Islet of Langerhans (tissue), 1 donor: Measurements from ENCODE around the gene GARS1.
"Not testable (repeated sequence)": the region's sequence is repeated elsewhere in the genome, so short reads cannot be mapped to it uniquely, and the experiment has no call there.

Experiments
- FAIRE-seq: peaks from one replicate; lab custom pipeline; 2011; peaks lifted over from hg19 to GRCh38; lab: Jason Lieb, UNC

The GARS1 gene, protein sequence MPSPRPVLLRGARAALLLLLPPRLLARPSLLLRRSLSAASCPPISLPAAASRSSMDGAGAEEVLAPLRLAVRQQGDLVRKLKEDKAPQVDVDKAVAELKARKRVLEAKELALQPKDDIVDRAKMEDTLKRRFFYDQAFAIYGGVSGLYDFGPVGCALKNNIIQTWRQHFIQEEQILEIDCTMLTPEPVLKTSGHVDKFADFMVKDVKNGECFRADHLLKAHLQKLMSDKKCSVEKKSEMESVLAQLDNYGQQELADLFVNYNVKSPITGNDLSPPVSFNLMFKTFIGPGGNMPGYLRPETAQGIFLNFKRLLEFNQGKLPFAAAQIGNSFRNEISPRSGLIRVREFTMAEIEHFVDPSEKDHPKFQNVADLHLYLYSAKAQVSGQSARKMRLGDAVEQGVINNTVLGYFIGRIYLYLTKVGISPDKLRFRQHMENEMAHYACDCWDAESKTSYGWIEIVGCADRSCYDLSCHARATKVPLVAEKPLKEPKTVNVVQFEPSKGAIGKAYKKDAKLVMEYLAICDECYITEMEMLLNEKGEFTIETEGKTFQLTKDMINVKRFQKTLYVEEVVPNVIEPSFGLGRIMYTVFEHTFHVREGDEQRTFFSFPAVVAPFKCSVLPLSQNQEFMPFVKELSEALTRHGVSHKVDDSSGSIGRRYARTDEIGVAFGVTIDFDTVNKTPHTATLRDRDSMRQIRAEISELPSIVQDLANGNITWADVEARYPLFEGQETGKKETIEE

GRCh38 chr7:30594540-30595435, at the start of gene GARS1:
TSS of gene GARS1 (plus strand) at chr7:30594878. CDS start at chr7:30594922, 44 bp downstream.
- FAIRE-seq = no peak

- FAIRE-seq = no peak
Measured at GRCh38 chr7:30545791-30546555, 48.7 kb upstream of the GARS1 start.

DNA sequence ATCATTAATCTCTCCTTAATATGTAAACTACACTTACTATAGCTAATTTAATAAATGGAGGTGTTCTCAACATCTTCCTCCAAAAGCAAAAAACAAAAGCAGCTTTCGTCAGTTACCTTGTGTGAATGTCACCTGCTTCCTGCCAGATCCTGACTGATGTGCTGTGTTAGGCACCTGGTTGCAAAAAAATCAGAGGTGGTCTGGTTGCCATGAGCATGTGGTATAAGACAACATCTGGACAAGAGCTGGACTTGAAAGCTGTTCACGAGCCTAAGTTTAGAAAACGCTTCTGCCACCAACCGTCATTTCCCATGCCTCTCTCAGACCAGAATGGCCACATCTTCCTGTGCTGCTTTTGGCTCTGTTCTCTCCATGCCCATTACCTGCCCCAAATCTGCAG, 48.1 kb upstream of the GARS1 start:
- no peak for FAIRE-seq

GRCh38 chr7:30548845-30549244, 45.8 kb upstream of the GARS1 start:
- peak; percentile 45 for FAIRE-seq

- FAIRE-seq = no peak
Measured at GRCh38 chr7:30549931-30550493, 44.7 kb upstream of the GARS1 start.

DNA sequence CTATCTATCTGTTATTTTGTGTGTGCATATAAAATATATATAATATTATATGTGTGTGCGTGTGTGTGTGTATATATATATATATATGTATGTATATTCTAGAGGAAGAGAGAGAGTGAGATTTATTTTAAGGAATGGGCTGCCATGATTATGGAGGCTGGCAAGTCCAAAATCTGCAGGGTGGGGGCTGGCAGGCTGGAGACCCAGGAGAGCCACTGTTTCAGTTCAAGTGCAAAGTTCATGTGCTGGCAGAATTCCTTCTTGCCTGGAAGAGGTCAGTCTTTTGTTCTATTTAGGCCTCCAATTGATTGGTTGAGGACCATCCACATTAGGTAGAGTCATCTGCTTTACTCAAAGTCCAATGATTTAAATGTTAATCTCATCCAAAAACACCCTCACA, 42.3 kb upstream of the GARS1 start:
- FAIRE-seq = no peak

DNA sequence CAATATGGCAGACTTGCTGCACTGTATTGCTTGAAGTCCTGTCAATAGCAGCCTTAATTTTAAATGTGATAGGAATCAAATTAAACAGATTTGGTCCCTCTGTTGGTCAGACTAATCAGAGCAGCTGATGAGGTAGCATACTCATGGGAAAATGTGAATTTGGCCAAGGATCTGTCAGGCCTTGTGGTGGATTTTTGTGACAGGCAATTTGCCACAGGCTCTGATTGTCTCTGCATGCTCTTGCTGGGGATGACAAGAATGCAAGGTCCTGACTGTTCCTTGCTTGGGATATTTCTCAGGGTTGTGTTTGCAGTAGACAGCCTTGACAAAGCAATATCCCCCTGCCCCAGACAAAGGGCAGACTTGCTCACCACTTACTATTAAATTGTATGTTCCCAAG, 41.5 kb upstream of the GARS1 start:
- FAIRE-seq = no peak

DNA sequence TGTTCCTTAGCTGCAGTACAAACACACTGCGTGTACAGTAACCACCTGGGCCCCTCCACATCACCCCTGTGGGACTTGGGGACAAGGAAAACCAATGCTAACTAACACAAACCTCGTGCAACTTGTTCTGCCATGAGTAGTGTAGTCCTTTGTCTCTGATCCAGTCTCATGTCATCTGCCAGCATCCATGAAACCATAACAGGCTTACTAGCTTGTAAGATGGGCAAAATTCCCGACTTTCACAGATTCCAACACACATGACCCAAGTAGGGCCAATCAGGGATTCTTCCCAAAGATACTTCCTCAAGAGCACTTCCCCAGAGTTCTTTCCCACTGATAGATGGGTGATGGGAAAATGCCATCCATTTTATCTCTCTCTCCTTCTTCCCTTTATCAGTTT, 41.1 kb upstream of the GARS1 start:
- no peak for FAIRE-seq

- no peak for FAIRE-seq
Measured at GRCh38 chr7:30555525-30555924, 39.2 kb upstream of the GARS1 start.

GRCh38 chr7:30556840-30557239, 37.8 kb upstream of the GARS1 start:
- peak; percentile 85 for FAIRE-seq

DNA sequence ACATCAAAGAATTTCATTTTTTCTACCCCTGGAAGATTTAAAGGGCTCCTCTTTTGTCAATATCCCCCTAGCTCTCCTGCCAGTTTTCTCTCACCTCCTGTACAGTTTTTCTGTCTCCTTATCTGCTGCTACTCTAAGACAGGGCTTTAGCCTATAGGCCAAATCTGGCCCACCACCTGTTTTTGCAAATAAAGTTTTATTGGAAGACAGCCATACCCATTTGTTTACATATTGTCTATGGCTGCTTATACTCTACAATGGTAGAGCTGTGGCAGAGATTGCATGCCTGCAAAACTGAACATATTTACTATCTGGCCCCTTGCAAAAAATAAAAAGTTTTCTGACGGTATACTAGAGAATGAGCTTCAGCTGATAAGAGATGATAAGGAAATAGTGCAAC, 37.4 kb upstream of the GARS1 start:
- FAIRE-seq = no peak

- FAIRE-seq = no peak
Measured at GRCh38 chr7:30559611-30560010, 35.1 kb upstream of the GARS1 start.

GRCh38 chr7:30561389-30561788, 33.3 kb upstream of the GARS1 start:
- no peak for FAIRE-seq

DNA sequence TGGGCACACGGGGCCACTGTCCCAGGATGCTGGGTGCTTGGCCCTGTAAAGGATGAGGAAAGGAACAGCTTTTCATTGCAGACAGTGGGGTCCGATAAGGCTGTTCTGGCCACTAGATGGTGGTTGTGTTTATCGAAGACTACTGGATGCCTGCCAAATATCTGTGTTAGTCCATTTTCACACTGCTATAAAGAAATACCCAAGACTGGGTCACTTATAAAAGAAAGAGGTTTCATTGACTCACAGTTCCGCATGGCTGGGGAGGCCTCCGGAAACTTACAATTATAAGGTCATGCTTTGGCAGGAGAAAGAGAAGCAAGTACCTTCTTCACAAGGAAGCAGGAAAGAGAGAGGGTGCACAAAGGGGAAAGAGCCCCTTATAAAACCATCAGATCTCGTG, 32.2 kb upstream of the GARS1 start:
- no peak for FAIRE-seq

DNA sequence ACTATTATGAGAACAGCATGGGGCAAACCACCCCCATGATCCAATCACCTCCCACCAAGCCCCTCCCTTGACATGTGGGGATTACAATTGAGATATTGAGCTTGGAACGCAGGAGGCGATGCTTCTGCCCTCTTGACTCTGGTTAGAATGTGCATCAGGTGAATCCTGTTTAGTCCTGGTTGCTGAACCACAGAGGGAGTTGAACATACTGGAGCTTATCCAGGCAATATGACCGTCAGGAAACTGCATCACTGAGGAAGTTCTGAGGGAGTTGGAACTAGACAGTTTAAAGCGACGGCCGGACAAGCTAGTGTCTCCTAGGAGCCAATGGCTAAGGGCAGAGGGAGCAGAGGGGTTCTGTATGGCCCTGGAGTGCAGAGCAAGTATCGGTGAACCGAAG, 31.8 kb upstream of the GARS1 start:
- FAIRE-seq = no peak

DNA sequence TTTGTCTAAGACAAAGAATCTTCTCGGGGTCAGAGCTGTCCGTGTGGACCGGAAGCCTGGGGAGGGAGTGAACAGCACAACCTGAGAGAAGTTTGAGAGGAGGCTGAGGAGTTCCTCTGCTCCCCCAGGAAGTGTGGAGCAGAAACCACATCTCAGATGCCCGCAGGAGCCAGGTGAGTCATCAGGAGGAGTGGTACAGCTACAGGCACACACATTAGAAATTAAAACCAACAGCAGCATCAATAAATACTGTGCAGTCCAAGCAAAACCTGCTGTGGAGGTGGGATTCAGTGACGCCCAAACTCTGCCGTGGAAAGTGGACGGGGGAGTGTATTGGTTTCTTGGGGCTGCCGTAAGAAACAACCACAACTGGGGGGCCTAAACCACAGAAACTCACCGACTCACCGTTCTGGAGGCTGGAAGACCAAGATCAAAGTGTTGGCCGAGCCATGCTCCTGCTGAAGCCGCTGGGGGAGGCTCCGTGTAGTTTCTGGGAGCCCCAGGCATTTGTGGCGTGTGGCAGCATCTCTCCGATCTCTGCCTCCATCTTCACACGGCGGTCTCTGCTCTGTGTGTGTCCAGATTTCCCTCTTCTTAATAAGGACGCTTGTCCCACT, 31.2 kb upstream of the GARS1 start:
- no peak for FAIRE-seq

- FAIRE-seq = no peak
Measured at GRCh38 chr7:30564243-30564892, 30.3 kb upstream of the GARS1 start.

DNA sequence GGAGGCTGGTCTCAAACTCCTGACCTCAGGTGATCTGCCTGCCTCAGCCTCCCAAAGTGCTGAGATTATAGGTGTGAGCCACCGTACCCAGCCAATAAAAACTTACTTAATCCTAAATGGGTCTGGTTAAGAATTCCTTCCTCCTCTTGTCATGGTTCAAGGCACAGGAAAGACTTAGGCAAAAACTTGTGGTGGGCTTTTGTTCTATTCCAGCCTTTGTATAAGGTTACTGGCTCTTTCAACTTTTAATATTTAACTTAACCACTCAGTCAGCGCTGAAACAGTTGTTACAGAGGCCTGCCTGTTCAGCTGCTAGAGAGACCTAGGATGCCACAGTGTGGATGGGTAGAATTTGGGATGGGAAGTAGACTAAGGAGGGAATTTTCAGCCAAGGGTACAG, 28.1 kb upstream of the GARS1 start:
- FAIRE-seq = no peak

DNA sequence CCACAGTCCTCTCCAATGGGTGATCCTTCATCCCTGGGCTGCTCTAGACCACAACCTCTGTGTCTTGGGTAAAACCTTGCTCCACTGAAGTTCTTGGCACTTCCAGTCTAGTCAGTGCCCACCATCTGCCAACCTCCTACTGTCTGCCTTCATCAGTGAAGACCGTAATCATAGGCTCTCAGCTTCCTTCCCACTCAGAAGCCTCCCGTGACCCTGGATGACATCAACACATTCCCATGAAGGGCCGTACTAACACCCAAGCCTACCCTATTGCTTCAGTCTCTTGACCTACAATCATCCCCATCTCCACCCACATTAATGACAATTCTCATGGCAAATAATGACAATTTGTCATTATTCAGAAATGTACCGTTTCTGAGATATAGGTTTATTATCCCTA, 27.6 kb upstream of the GARS1 start:
- FAIRE-seq = no peak

DNA sequence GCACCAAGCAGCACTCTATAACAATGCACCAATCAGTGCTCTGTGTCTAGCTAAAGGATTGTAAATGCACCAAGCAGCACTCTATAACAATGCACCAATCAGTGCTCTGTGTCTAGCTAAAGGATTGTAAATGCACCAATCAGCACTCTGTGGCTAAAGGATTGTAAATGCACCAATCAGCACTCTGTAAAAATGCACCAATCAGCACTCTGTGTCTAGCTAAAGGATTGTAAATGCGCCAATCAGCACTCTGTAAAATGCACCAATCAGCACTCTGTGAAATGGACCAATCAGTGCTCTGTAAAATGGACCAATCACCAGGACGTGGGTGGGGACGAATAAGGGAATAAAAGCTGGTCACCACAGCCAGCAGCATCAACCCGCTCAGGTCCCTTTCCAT, 24.4 kb upstream of the GARS1 start:
- not testable (repeated sequence) for FAIRE-seq
